Tibial nerve (tissue), 3 donors: ENCODE data around the gene SPAG8.

ENCODE experiments used
- POLR2A ChIP-seq, 2 donors: fragments of 450-650 bp; IDR thresholded peaks; one replicate each; pipeline ENCODE4 v1.6.1; 2017; ENCODE audit warnings: antibody characterized with exemption in 2 of 2, mild to moderate bottlenecking in 2 of 2, moderate library complexity in 2 of 2
- TF ChIP-seq, protein P1 (sequence below), 5 experiments: fragments of 200-600 bp in 3 of 5; fragments of 450-650 bp in 2 of 5; sonication (generic) in 3 of 5; IDR thresholded peaks; one replicate each; pipeline ENCODE4 v1.5.1; 2016 to 2019; ENCODE audit warnings: antibody characterized with exemption in 5 of 5, mild to moderate bottlenecking in 3 of 5, moderate library complexity in 2 of 5

- TF ChIP-seq, protein P1, sequence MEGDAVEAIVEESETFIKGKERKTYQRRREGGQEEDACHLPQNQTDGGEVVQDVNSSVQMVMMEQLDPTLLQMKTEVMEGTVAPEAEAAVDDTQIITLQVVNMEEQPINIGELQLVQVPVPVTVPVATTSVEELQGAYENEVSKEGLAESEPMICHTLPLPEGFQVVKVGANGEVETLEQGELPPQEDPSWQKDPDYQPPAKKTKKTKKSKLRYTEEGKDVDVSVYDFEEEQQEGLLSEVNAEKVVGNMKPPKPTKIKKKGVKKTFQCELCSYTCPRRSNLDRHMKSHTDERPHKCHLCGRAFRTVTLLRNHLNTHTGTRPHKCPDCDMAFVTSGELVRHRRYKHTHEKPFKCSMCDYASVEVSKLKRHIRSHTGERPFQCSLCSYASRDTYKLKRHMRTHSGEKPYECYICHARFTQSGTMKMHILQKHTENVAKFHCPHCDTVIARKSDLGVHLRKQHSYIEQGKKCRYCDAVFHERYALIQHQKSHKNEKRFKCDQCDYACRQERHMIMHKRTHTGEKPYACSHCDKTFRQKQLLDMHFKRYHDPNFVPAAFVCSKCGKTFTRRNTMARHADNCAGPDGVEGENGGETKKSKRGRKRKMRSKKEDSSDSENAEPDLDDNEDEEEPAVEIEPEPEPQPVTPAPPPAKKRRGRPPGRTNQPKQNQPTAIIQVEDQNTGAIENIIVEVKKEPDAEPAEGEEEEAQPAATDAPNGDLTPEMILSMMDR (IDR thresholded peaks at IDR 0.05): no peak
- no peak for TF ChIP-seq POLR2A (IDR thresholded peaks at IDR 0.05)
These were observed 11.5 kb downstream of the SPAG8 start for GRCh38 chr9:35800530-35800929.
